CD8-positive, alpha-beta memory T cell (primary cell): ENCODE measurements around the gene MICALL2. TPM values are rescaled to one million over a fixed set of nuclear protein-coding genes. Genes with fewer than 3 reads are reported as not detected.
A peak's percentile ranks its signal among the peaks of the same experiment; 100 is the strongest.

Experiments
- CTCF ChIA-PET: fragments of 350-600 bp; sonication (Branson Sonifier 250); formaldehyde crosslinking; loops from one replicate; lab custom pipeline; 2021; ENCODE audit warnings: antibody characterized with exemption; lab: Charles Lee
- POLR2A ChIA-PET: fragments of 350-600 bp; sonication (Branson Sonifier 250); formaldehyde crosslinking; loops from one replicate; lab custom pipeline; 2021; ENCODE audit warnings: antibody characterized with exemption; lab: Charles Lee
- DNase-seq, 5 donors: peaks; one replicate each; pipeline versions ENCODE4 v3.0.0 to v3.0.0-alpha.2; 2020 to 2022; ENCODE audit warnings: mixed read lengths in 1 of 5
- H3K27ac ChIP-seq: one replicate; pipeline ENCODE4 v1.7.0; 2013; ENCODE audit warnings: low read depth, mild to moderate bottlenecking, low read length, moderate library complexity
- H3K27me3 ChIP-seq: 2 replicates; pipeline ENCODE4 v1.7.0; 2013; ENCODE audit warnings: low read length, mild to moderate bottlenecking; ENCODE audit not compliant: insufficient read depth, poor library complexity, severe bottlenecking
- H3K36me3 ChIP-seq: 2 replicates; pipeline ENCODE4 v1.7.0; 2013; ENCODE audit warnings: mild to moderate bottlenecking, low read length, moderate library complexity; ENCODE audit not compliant: insufficient read depth
- H3K4me1 ChIP-seq: 2 replicates; pipeline ENCODE4 v1.7.0; 2013; ENCODE audit warnings: mild to moderate bottlenecking, low read length, moderate library complexity; ENCODE audit not compliant: insufficient read depth
- H3K4me3 ChIP-seq: 2 replicates; pipeline ENCODE4 v1.7.0; 2013; ENCODE audit warnings: mild to moderate bottlenecking, low read length
- H3K9me3 ChIP-seq: 2 replicates; pipeline ENCODE4 v1.7.0; 2013; ENCODE audit warnings: mild to moderate bottlenecking, low read length
- H3K27ac Mint-ChIP-seq, 8 donors: one replicate each; pipeline ENCODE4 v1.8.0; 2020 to 2021; ENCODE audit warnings: mixed read lengths in 8 of 8, mild to moderate bottlenecking in 6 of 8, inconsistent platforms in 3 of 8, moderate library complexity in 3 of 8
- H3K27me3 Mint-ChIP-seq, 2 donors: one replicate each; pipeline ENCODE4 v1.8.0; 2020 to 2021; ENCODE audit warnings: mixed read lengths in 2 of 2, mild to moderate bottlenecking in 1 of 2, moderate library complexity in 1 of 2
- H3K36me3 Mint-ChIP-seq, 3 donors: one replicate each; pipeline ENCODE4 v1.8.0; 2020 to 2021; ENCODE audit warnings: mixed read lengths in 3 of 3, inconsistent platforms in 1 of 3, mild to moderate bottlenecking in 1 of 3
- H3K4me1 Mint-ChIP-seq, 3 donors: one replicate each; pipeline ENCODE4 v1.8.0; 2020 to 2021; ENCODE audit warnings: mixed read lengths in 3 of 3, inconsistent platforms in 1 of 3, mild to moderate bottlenecking in 1 of 3
- H3K4me3 Mint-ChIP-seq, 7 donors: one replicate each; pipeline ENCODE4 v1.8.0; 2020 to 2021; ENCODE audit warnings: mixed read lengths in 7 of 7, mild to moderate bottlenecking in 6 of 7, moderate library complexity in 4 of 7, inconsistent platforms in 2 of 7
- H3K9me3 Mint-ChIP-seq, 5 donors: one replicate each; pipeline ENCODE4 v1.8.0; 2020 to 2022; ENCODE audit warnings: mixed read lengths in 5 of 5, mild to moderate bottlenecking in 3 of 5, moderate library complexity in 2 of 5, inconsistent platforms in 1 of 5
- polyA plus RNA-seq: library from polyadenylated mRNA; unstranded; fragments of 300-500 nt; fragmentation: Illumina TruSeq; gene quantifications from one replicate; pipeline ENCODE4 v1.2.3, GENCODE V29; 2021
- total RNA-seq, 2 experiments: library from RNA; stranded (reverse); gene quantifications; one replicate each; pipeline ENCODE4 v1.2.3, GENCODE V29; 2021

The MICALL2 gene
- total and polyA plus RNA-seq, 3 experiments from 2014 or later, result 0.71 to 2.3 (median 2.1) TPM

- no peak overlapping the region for H3K4me3 Mint-ChIP-seq
- H3K27me3 Mint-ChIP-seq, result no peaks in the 10 kb centered on the region
- Histone ChIP-seq H3K27me3 (no peaks in the 10 kb centered on the region), H3K4me3 (no peak overlapping the region), H3K4me1 (no peaks in the 10 kb centered on the region), H3K36me3 (peaks cover 5% of the 10 kb centered on the region), H3K27ac (no peak overlapping the region), H3K9me3 (no peaks in the 10 kb centered on the region)
- no peak for DNase-seq
- ChIA-PET CTCF (no interaction called here), POLR2A (no interaction called here)
- no peak overlapping the region for H3K27ac Mint-ChIP-seq
- peaks cover 0 to 63% (median 0%) of the 10 kb centered on the region in 3 donors for H3K36me3 Mint-ChIP-seq
- H3K4me1 Mint-ChIP-seq, result no peaks in the 10 kb centered on the region
- H3K9me3 Mint-ChIP-seq, result no peaks in the 10 kb centered on the region
Observed at GRCh38 chr7:1481300-1481699, 22.0 kb upstream of the MICALL2 start.

- Mint-ChIP-seq H3K27ac (no peak overlapping the region), H3K9me3 (no peaks in the 10 kb centered on the region), H3K27me3 (no peaks in the 10 kb centered on the region), H3K4me1 (no peaks in the 10 kb centered on the region), H3K4me3 (no peak overlapping the region), H3K36me3 (peaks cover 0 to 57% (median 0%) of the 10 kb centered on the region in 3 donors)
- no peak overlapping the region for H3K4me3 ChIP-seq
- no peaks in the 10 kb centered on the region for H3K27me3 ChIP-seq
- peaks cover 5% of the 10 kb centered on the region for H3K36me3 ChIP-seq
- POLR2A ChIA-PET, result no interaction called here
- CTCF ChIA-PET, result no interaction called here
- no peak overlapping the region for H3K27ac ChIP-seq
- no peaks in the 10 kb centered on the region for H3K4me1 ChIP-seq
- H3K9me3 ChIP-seq, result no peaks in the 10 kb centered on the region
- no peak for DNase-seq
Observed at GRCh38 chr7:1480670-1481069, 21.4 kb upstream of the MICALL2 start.

DNA sequence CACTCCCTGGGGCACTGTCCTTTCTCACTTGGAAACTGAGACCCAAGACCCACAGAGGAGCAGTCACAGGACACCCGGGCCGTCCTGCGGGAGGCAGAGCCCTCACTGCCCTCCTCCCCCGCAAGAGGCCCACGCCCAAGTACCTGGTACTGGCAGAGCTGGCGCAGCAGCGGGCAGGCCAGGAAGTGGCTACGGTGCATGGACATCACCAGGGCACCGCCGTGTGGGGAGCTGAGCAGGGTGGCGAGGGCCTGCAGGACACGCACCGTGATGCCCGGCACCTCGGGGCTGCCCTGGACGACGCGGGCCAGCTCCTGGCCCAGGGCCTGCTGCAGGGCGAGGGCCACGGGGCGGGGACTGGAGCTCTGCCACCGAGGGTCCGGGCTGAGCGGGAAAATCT is 20.0 kb upstream of the MICALL2 start:
- H3K36me3 ChIP-seq, result peaks cover 5% of the 10 kb centered on the region
- POLR2A ChIA-PET, result no interaction called here
- Mint-ChIP-seq H3K36me3 (peaks cover 0 to 57% (median 0%) of the 10 kb centered on the region in 3 donors), H3K4me3 (no peak overlapping the region), H3K9me3 (no peaks in the 10 kb centered on the region), H3K4me1 (peaks cover 0 to 8% (median 4%) of the 10 kb centered on the region in 3 donors), H3K27me3 (no peaks in the 10 kb centered on the region), H3K27ac (no peak overlapping the region)
- H3K27me3 ChIP-seq, result no peaks in the 10 kb centered on the region
- H3K4me3 ChIP-seq, result no peak overlapping the region
- CTCF ChIA-PET, result no interaction called here
- H3K9me3 ChIP-seq, result no peaks in the 10 kb centered on the region
- no peak overlapping the region for H3K27ac ChIP-seq
- no peak for DNase-seq
- peaks cover 5% of the 10 kb centered on the region for H3K4me1 ChIP-seq

DNA sequence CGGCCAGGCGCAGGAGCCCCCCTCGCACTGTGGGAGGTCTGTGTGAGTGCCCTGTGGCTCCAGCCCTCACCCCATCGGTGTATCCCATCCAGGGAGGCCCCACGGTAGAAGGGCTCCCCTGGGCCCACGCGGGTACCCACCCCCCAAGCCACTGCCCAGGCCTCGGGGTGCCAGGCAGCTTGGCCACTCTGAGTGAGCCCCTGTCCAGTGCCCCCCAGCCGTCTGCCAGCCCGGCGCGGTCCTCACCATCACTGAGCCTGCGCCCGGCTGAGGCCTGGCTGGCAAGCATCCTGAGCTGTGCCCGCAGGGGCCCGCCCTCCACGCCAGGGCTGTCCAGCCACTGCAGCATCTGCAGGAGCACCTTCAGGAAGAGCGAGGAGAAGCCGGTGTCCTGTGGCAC is 19.2 kb upstream of the MICALL2 start:
- Mint-ChIP-seq H3K36me3 (peaks cover 0 to 55% (median 0%) of the 10 kb centered on the region in 3 donors), H3K27me3 (no peaks in the 10 kb centered on the region), H3K9me3 (no peaks in the 10 kb centered on the region), H3K4me3 (no peak overlapping the region), H3K27ac (no peak overlapping the region), H3K4me1 (peaks cover 0 to 14% (median 4%) of the 10 kb centered on the region in 3 donors)
- Histone ChIP-seq H3K27me3 (no peaks in the 10 kb centered on the region), H3K4me1 (peaks cover 6% of the 10 kb centered on the region), H3K27ac (no peak overlapping the region), H3K4me3 (no peak overlapping the region), H3K36me3 (peaks cover 5% of the 10 kb centered on the region), H3K9me3 (no peaks in the 10 kb centered on the region)
- ChIA-PET POLR2A (no interaction called here), CTCF (interaction anchor here (1.2 kb wide), 1 partner anchor 61 kb away, joined by 3 read pairs; no protein-coding TSS in a partner anchor)
- no peak for DNase-seq

DNA sequence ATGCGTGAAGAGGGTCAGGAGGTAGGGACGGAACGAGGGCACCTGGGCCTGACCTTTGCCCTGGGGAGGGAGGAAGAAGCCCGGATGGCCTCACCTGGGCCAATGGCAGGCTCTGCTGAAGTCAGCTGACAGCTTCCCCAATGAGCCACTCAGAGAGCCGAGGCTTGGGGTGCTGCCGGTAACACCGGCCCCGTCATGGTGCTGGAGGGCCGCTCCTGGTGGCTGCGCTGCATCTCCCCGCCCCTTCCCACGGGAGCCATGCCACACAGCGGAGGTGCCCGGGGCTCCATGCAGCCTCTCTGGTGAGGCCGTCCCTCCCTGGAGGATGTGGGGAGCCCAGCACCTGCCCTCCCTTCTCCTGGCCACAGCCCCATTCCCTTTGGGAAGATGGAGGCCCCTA is 17.6 kb upstream of the MICALL2 start:
- ChIA-PET CTCF (interaction anchor here (1.7 kb wide), 1 partner anchor 59 kb away, joined by 4 read pairs; no protein-coding TSS in a partner anchor), POLR2A (no interaction called here)
- Mint-ChIP-seq H3K4me1 (peaks cover 0 to 14% (median 4%) of the 10 kb centered on the region in 3 donors), H3K9me3 (no peaks in the 10 kb centered on the region), H3K27me3 (no peaks in the 10 kb centered on the region), H3K36me3 (peaks cover 0 to 49% (median 0%) of the 10 kb centered on the region in 3 donors), H3K27ac (no peak overlapping the region), H3K4me3 (no peak overlapping the region)
- peaks cover 6% of the 10 kb centered on the region for H3K4me1 ChIP-seq
- no peaks in the 10 kb centered on the region for H3K9me3 ChIP-seq
- DNase-seq, result no peak
- H3K27ac ChIP-seq, result no peak overlapping the region
- no peak overlapping the region for H3K4me3 ChIP-seq
- no peaks in the 10 kb centered on the region for H3K27me3 ChIP-seq
- H3K36me3 ChIP-seq, result no peaks in the 10 kb centered on the region

DNA sequence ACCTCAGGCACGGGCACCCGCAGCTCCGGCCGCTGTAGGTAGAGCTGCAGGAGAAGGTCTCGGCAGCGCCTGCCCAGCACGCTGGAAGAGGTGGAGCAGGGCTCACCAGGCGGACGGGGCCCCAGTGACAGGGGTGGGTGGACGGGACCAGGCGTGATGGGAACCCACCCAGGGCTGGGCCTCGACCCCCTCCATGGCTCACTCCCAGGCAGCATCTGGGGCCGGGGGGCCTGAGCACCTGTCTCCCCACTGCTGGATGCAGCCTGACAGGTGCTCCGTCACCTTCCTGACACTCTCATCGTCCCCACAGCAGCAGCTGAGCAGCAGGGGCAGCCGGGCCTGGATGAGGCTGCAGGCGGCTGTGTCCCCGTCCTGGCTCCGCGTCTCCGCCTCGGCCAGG is 16.7 kb upstream of the MICALL2 start:
- H3K4me1 ChIP-seq, result peaks cover 6% of the 10 kb centered on the region
- no peak overlapping the region for H3K27ac Mint-ChIP-seq
- H3K36me3 ChIP-seq, result no peaks in the 10 kb centered on the region
- no peak overlapping the region for H3K4me3 ChIP-seq
- peaks cover 0 to 50% (median 0%) of the 10 kb centered on the region in 3 donors for H3K36me3 Mint-ChIP-seq
- peaks cover 0 to 14% (median 4%) of the 10 kb centered on the region in 3 donors for H3K4me1 Mint-ChIP-seq
- H3K27ac ChIP-seq, result no peak overlapping the region
- no peaks in the 10 kb centered on the region for H3K27me3 ChIP-seq
- H3K9me3 ChIP-seq, result no peaks in the 10 kb centered on the region
- H3K4me3 Mint-ChIP-seq, result no peak overlapping the region
- CTCF ChIA-PET, result interaction anchor here (1.1 to 1.7 kb wide), 2 partner anchors 11 to 59 kb away, joined by 3 to 4 read pairs; no protein-coding TSS in a partner anchor
- H3K27me3 Mint-ChIP-seq, result no peaks in the 10 kb centered on the region
- H3K9me3 Mint-ChIP-seq, result no peaks in the 10 kb centered on the region
- POLR2A ChIA-PET, result no interaction called here
- DNase-seq, result no peak

DNA sequence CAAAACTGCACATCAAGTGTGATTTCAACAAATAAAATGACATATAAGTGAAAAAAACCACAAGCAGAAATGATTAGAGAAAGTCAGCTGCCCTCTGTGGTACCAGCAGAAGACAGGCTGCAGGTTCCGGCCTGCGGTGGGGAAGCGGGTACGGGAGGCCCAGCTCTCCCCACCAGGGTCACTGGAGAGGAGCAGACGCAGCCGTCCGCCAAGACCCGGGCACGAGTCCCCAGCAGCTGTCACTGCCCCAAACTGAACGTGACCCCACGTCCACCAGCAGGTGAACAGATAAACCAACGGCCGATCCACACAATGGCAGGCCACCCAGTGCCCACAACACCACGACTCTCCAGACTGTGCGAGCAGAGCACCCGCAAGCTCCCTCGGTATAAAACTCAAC is 16.1 kb upstream of the MICALL2 start:
- Mint-ChIP-seq H3K4me1 (peaks cover 0 to 14% (median 4%) of the 10 kb centered on the region in 3 donors), H3K27me3 (no peaks in the 10 kb centered on the region), H3K36me3 (peaks cover 0 to 48% (median 0%) of the 10 kb centered on the region in 3 donors), H3K9me3 (no peaks in the 10 kb centered on the region), H3K27ac (peak overlapping the region in 1 of 8 donors; percentile 17), H3K4me3 (peak overlapping the region in 1 of 7 donors; percentile 56)
- ChIA-PET CTCF (interaction anchor here (1.1 to 2.0 kb wide), 6 partner anchors 10 to 299 kb away, joined by 3 to 19 read pairs (median 4); no protein-coding TSS in a partner anchor), POLR2A (no interaction called here)
- Histone ChIP-seq H3K27ac (no peak overlapping the region), H3K4me3 (no peak overlapping the region), H3K36me3 (no peaks in the 10 kb centered on the region), H3K4me1 (peaks cover 6% of the 10 kb centered on the region), H3K27me3 (no peaks in the 10 kb centered on the region), H3K9me3 (no peaks in the 10 kb centered on the region)
- DNase-seq, result no peak

DNA sequence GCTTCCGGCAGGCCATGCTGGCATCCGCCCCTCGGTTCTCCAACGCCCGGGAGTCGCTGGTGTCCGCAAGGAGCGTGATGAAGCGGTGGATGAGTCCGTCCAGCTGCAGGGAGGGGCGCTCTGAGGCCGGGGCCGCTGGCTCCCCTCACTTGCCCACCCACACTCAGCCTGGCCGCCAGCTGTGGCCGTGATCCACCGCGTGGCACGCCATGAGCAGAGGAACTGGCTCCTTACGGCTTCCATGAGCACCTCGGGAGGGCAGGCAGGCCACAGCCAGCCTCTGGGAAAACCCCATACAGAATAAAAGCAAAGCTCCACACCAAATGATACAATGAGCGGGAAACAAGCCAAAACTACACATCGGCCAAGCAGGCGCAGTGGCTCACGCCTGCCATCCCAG is 15.5 kb upstream of the MICALL2 start:
- ChIA-PET CTCF (interaction anchor here (0.6 to 2.0 kb wide), 25 partner anchors 9 to 983 kb away, joined by 3 to 19 read pairs (median 4); no protein-coding TSS in a partner anchor), POLR2A (no interaction called here)
- no peak overlapping the region for H3K27ac ChIP-seq
- peaks cover 0 to 45% (median 0%) of the 10 kb centered on the region in 3 donors for H3K36me3 Mint-ChIP-seq
- no peaks in the 10 kb centered on the region for H3K9me3 ChIP-seq
- H3K4me1 ChIP-seq, result peaks cover 6% of the 10 kb centered on the region
- peak overlapping the region in 3 of 8 donors; percentile 7 to 61 (median 9) for H3K27ac Mint-ChIP-seq
- no peaks in the 10 kb centered on the region for H3K27me3 ChIP-seq
- no peaks in the 10 kb centered on the region for H3K27me3 Mint-ChIP-seq
- H3K9me3 Mint-ChIP-seq, result no peaks in the 10 kb centered on the region
- DNase-seq, result no peak
- no peak overlapping the region for H3K4me3 ChIP-seq
- H3K36me3 ChIP-seq, result no peaks in the 10 kb centered on the region
- H3K4me1 Mint-ChIP-seq, result peaks cover 0 to 14% (median 4%) of the 10 kb centered on the region in 3 donors
- H3K4me3 Mint-ChIP-seq, result no peak overlapping the region
